ENCODE results near the gene TES. TPM values are rescaled to one million over a fixed set of nuclear protein-coding genes. Genes with fewer than 3 reads are reported as not detected.

TES gene
- total and polyA plus RNA-seq, 2 experiments from 2014 or later: 37.3 to 38.3 TPM

DNA sequence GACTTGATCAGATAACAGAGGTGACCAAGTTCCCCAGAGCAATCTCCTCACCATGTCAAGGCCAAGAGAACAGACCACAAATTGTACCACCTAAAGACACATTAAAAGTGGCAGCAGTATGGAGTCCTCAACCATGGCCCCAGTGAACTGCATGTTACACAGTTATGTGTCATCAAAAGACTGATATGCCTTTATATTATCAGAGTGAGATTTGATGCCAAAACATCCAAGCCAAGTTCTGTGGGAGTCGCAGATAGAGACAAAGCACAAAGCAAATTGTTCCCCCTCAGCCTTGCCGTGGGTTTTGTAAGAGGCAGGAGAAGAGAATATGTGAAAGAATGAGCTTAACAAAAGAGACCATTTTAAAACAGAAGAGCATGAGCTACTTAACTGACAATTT is 39.2 kb upstream of the TES start:
- ATAC-seq (no peak), DNase-seq (ENCODE audit: low spot score) (no peak)
- Mint-ChIP-seq H3K4me3 (no peak overlapping the region), H3K36me3 (ENCODE audit: low read depth) (peaks cover 3% of the 10 kb centered on the region; the same call in 1 of the 3 replicates), H3K9me3 (peaks cover 10% of the 10 kb centered on the region; the same call in 1 of the 3 replicates), H3K27ac (no peak overlapping the region), H3K27me3 (ENCODE audit: insufficient read depth, low read depth, poor library complexity) (peaks cover 2% of the 10 kb centered on the region), H3K4me1 (peaks cover 6% of the 10 kb centered on the region; the same call in 2 of the 3 replicates)
- no peaks in the 10 kb centered on the region for H3K36me3 ChIP-seq (ENCODE audit: insufficient read depth)
- H3K79me2 ChIP-seq (replicated peaks; ENCODE audit: insufficient read depth): no peaks in the 10 kb centered on the region
- no peaks in the 10 kb centered on the region for H4K20me1 ChIP-seq (replicated peaks; ENCODE audit: insufficient read depth)
- H3K9me2 ChIP-seq (ENCODE audit: insufficient read depth): peaks cover 14% of the 10 kb centered on the region
- peaks cover 5% of the 10 kb centered on the region; the same call in 1 of the 2 replicates for H3K4me1 ChIP-seq (ENCODE audit: insufficient read depth)
- TF ChIP-seq STAT1 (IDR thresholded peaks at IDR 0.05; ENCODE audit: unreplicated experiment) (no peak), EZH2phosphoT487 (IDR thresholded peaks at IDR 0.05; ENCODE audit: unreplicated experiment) (no peak)
- TF ChIP-seq, protein P1, sequence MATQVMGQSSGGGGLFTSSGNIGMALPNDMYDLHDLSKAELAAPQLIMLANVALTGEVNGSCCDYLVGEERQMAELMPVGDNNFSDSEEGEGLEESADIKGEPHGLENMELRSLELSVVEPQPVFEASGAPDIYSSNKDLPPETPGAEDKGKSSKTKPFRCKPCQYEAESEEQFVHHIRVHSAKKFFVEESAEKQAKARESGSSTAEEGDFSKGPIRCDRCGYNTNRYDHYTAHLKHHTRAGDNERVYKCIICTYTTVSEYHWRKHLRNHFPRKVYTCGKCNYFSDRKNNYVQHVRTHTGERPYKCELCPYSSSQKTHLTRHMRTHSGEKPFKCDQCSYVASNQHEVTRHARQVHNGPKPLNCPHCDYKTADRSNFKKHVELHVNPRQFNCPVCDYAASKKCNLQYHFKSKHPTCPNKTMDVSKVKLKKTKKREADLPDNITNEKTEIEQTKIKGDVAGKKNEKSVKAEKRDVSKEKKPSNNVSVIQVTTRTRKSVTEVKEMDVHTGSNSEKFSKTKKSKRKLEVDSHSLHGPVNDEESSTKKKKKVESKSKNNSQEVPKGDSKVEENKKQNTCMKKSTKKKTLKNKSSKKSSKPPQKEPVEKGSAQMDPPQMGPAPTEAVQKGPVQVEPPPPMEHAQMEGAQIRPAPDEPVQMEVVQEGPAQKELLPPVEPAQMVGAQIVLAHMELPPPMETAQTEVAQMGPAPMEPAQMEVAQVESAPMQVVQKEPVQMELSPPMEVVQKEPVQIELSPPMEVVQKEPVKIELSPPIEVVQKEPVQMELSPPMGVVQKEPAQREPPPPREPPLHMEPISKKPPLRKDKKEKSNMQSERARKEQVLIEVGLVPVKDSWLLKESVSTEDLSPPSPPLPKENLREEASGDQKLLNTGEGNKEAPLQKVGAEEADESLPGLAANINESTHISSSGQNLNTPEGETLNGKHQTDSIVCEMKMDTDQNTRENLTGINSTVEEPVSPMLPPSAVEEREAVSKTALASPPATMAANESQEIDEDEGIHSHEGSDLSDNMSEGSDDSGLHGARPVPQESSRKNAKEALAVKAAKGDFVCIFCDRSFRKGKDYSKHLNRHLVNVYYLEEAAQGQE (IDR thresholded peaks at IDR 0.05; ENCODE audit: unreplicated experiment): no peak
- H3K27ac ChIP-seq (ENCODE audit: low read depth): no peak overlapping the region
- H2AFZ ChIP-seq: no peak overlapping the region
- H3K4me2 ChIP-seq: no peak overlapping the region
- no peaks in the 10 kb centered on the region for H3F3A ChIP-seq (replicated peaks; ENCODE audit: low read depth)
- no peak overlapping the region for H3K4me3 ChIP-seq
- no peaks in the 10 kb centered on the region for H3K27me3 ChIP-seq (ENCODE audit: insufficient read depth)

DNA sequence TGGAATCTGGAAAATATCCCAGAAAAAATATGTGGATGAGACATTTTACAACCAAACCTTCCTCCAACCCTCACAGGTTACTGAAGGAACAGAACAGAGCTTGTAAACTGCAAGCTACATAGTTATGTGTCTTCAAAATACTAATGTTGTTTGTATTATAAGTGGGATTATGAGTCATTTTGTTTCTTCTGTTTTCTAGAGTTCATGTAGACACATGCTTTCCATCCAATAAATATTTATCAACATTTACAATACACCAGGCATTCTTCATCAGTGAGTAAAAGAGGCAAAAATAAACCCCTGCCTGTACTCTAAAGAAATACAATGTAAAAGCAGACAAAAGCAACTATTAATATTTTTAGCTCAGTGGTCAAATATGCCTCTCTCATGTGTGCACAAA is 38.0 kb upstream of the TES start:
- peaks cover 13% of the 10 kb centered on the region; the same call in 1 of the 3 replicates for H3K9me3 Mint-ChIP-seq
- Histone ChIP-seq H2AFZ (no peak overlapping the region), H4K20me1 (replicated peaks; ENCODE audit: insufficient read depth) (no peaks in the 10 kb centered on the region), H3K4me1 (ENCODE audit: insufficient read depth) (peaks cover 5% of the 10 kb centered on the region; the same call in 1 of the 2 replicates), H3K27ac (ENCODE audit: low read depth) (no peak overlapping the region), H3K9me2 (ENCODE audit: insufficient read depth) (peaks cover 5% of the 10 kb centered on the region; the same call in 1 of the 2 replicates), H3K4me2 (no peak overlapping the region), H3K79me2 (replicated peaks; ENCODE audit: insufficient read depth) (no peaks in the 10 kb centered on the region), H3K36me3 (ENCODE audit: insufficient read depth) (no peaks in the 10 kb centered on the region), H3F3A (replicated peaks; ENCODE audit: low read depth) (no peaks in the 10 kb centered on the region), H3K4me3 (no peak overlapping the region), H3K27me3 (ENCODE audit: insufficient read depth) (no peaks in the 10 kb centered on the region)
- H3K4me3 Mint-ChIP-seq: no peak overlapping the region
- ATAC-seq (no peak), DNase-seq (ENCODE audit: low spot score) (no peak)
- peaks cover 3% of the 10 kb centered on the region; the same call in 1 of the 3 replicates for H3K36me3 Mint-ChIP-seq (ENCODE audit: low read depth)
- H3K4me1 Mint-ChIP-seq: peaks cover 6% of the 10 kb centered on the region; the same call in 2 of the 3 replicates
- peaks cover 2% of the 10 kb centered on the region for H3K27me3 Mint-ChIP-seq (ENCODE audit: insufficient read depth, low read depth, poor library complexity)
- H3K27ac Mint-ChIP-seq: no peak overlapping the region
- TF ChIP-seq EZH2 (IDR thresholded peaks at IDR 0.05; ENCODE audit: low read depth, unreplicated experiment): no peak
- no peak for TF ChIP-seq POLR2AphosphoS5 (IDR thresholded peaks at IDR 0.05; ENCODE audit: low read depth)
- TF ChIP-seq NANOG (IDR thresholded peaks at IDR 0.05; ENCODE audit: borderline replicate concordance): no peak
- TF ChIP-seq, protein P2, sequence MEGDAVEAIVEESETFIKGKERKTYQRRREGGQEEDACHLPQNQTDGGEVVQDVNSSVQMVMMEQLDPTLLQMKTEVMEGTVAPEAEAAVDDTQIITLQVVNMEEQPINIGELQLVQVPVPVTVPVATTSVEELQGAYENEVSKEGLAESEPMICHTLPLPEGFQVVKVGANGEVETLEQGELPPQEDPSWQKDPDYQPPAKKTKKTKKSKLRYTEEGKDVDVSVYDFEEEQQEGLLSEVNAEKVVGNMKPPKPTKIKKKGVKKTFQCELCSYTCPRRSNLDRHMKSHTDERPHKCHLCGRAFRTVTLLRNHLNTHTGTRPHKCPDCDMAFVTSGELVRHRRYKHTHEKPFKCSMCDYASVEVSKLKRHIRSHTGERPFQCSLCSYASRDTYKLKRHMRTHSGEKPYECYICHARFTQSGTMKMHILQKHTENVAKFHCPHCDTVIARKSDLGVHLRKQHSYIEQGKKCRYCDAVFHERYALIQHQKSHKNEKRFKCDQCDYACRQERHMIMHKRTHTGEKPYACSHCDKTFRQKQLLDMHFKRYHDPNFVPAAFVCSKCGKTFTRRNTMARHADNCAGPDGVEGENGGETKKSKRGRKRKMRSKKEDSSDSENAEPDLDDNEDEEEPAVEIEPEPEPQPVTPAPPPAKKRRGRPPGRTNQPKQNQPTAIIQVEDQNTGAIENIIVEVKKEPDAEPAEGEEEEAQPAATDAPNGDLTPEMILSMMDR (conservative IDR thresholded peaks at IDR 0.05; ENCODE audit: low read depth in 2 of 2): no peak
- no peak for TF ChIP-seq ZNF331 (CRISPR knock-in tag; IDR thresholded peaks at IDR 0.05; ENCODE audit: low read depth)
- TF ChIP-seq CREB1 (CRISPR knock-in tag; IDR thresholded peaks at IDR 0.05; ENCODE audit: low read depth): no peak
- TF ChIP-seq ZNF114 (CRISPR knock-in tag; IDR thresholded peaks at IDR 0.05): no peak
- TF ChIP-seq, protein P3, sequence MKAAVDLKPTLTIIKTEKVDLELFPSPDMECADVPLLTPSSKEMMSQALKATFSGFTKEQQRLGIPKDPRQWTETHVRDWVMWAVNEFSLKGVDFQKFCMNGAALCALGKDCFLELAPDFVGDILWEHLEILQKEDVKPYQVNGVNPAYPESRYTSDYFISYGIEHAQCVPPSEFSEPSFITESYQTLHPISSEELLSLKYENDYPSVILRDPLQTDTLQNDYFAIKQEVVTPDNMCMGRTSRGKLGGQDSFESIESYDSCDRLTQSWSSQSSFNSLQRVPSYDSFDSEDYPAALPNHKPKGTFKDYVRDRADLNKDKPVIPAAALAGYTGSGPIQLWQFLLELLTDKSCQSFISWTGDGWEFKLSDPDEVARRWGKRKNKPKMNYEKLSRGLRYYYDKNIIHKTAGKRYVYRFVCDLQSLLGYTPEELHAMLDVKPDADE (IDR thresholded peaks at IDR 0.05): no peak
- TF ChIP-seq STAT1 (IDR thresholded peaks at IDR 0.05; ENCODE audit: unreplicated experiment): no peak
- TF ChIP-seq EZH2phosphoT487 (IDR thresholded peaks at IDR 0.05; ENCODE audit: unreplicated experiment): no peak
